Measurements from ENCODE around the gene GAN. TPM values are rescaled to one million over a fixed set of nuclear protein-coding genes. Genes with fewer than 3 reads are reported as not detected.

GAN gene
- total RNA-seq, 3 donors from 2014 or later, result 15.5 to 23.2 (median 21.1) TPM

GRCh38 chr16:81318711-81319110 is 3.9 kb downstream of the GAN start:
- no peak overlapping the region for H3K4me3 ChIP-seq
- no peaks in the 10 kb centered on the region for H3K36me3 ChIP-seq (ENCODE audit: low read depth)
- DNase-seq, result no peak
- H3K4me1 ChIP-seq (ENCODE audit: low read depth), result peaks cover 4% of the 10 kb centered on the region
- no peak for ATAC-seq
- TF ChIP-seq CTCF (IDR thresholded peaks at IDR 0.05), result no peak
- intact Hi-C loops (cut with DNase I, micrococcal nuclease), result no loop called here
- H3K9me3 ChIP-seq, result no peaks in the 10 kb centered on the region

- no peak for DNase-seq
- intact Hi-C loops (cut with DNase I, micrococcal nuclease), result no loop called here
- H3K4me1 ChIP-seq (ENCODE audit: low read depth), result no peaks in the 10 kb centered on the region
- H3K9me3 ChIP-seq, result no peaks in the 10 kb centered on the region
- H3K4me3 ChIP-seq, result no peak overlapping the region
- H3K36me3 ChIP-seq (ENCODE audit: low read depth), result no peaks in the 10 kb centered on the region
- no peak for ATAC-seq
- TF ChIP-seq CTCF (IDR thresholded peaks at IDR 0.05), result no peak
Measured at GRCh38 chr16:81319221-81319912, 4.6 kb downstream of the GAN start.

GRCh38 chr16:81321039-81321438 is 6.3 kb downstream of the GAN start:
- intact Hi-C loops (cut with DNase I, micrococcal nuclease), result no loop called here
- Histone ChIP-seq H3K9me3 (no peaks in the 10 kb centered on the region), H3K4me3 (no peak overlapping the region), H3K36me3 (ENCODE audit: low read depth) (no peaks in the 10 kb centered on the region), H3K4me1 (ENCODE audit: low read depth) (no peaks in the 10 kb centered on the region)
- no peak for ATAC-seq
- TF ChIP-seq CTCF (IDR thresholded peaks at IDR 0.05), result no peak
- no peak for DNase-seq

GRCh38 chr16:81321536-81321935 is 6.8 kb downstream of the GAN start:
- DNase-seq, result no peak
- no peak for ATAC-seq
- TF ChIP-seq CTCF (IDR thresholded peaks at IDR 0.05), result no peak
- no peaks in the 10 kb centered on the region for H3K36me3 ChIP-seq (ENCODE audit: low read depth)
- no peaks in the 10 kb centered on the region for H3K4me1 ChIP-seq (ENCODE audit: low read depth)
- intact Hi-C loops (cut with DNase I, micrococcal nuclease), result no loop called here
- H3K4me3 ChIP-seq, result no peak overlapping the region
- H3K9me3 ChIP-seq, result no peaks in the 10 kb centered on the region

- Histone ChIP-seq H3K4me3 (no peak overlapping the region), H3K4me1 (ENCODE audit: low read depth) (no peaks in the 10 kb centered on the region), H3K36me3 (ENCODE audit: low read depth) (no peaks in the 10 kb centered on the region), H3K9me3 (no peaks in the 10 kb centered on the region)
- ATAC-seq (no peak), DNase-seq (no peak)
- intact Hi-C loops (cut with DNase I, micrococcal nuclease), result no loop called here
- TF ChIP-seq CTCF (IDR thresholded peaks at IDR 0.05), result no peak
Measured at GRCh38 chr16:81324808-81325207, 10.0 kb downstream of the GAN start.

- Histone ChIP-seq H3K9me3 (no peaks in the 10 kb centered on the region), H3K4me1 (ENCODE audit: low read depth) (no peaks in the 10 kb centered on the region), H3K4me3 (no peak overlapping the region), H3K36me3 (ENCODE audit: low read depth) (no peaks in the 10 kb centered on the region)
- DNase-seq, result no peak
- no peak for TF ChIP-seq CTCF (IDR thresholded peaks at IDR 0.05)
- no peak for ATAC-seq
- intact Hi-C loops (cut with DNase I, micrococcal nuclease), result no loop called here
Measured at GRCh38 chr16:81327011-81327410, 12.2 kb downstream of the GAN start.
